Middle frontal gyrus (tissue), 1 donor: ENCODE results near the gene LYZ.

ENCODE experiments used
- DNase-seq: peaks from one replicate; pipeline ENCODE4 v3.0.0-alpha.2; 2015; ENCODE audit warnings: low spot score; ENCODE audit errors: extremely low spot score

LYZ gene

GRCh38 chr12:69338120-69338859, 9.9 kb upstream of the LYZ start:
- no peak for DNase-seq

- no peak for DNase-seq
Measured at GRCh38 chr12:69338936-69339335, 9.2 kb upstream of the LYZ start.

GRCh38 chr12:69339999-69340398, 8.2 kb upstream of the LYZ start:
- no peak for DNase-seq

GRCh38 chr12:69341328-69341727, 6.9 kb upstream of the LYZ start:
- DNase-seq = no peak

GRCh38 chr12:69342421-69342820, 5.8 kb upstream of the LYZ start:
- no peak for DNase-seq

GRCh38 chr12:69343357-69343756, 4.8 kb upstream of the LYZ start:
- no peak for DNase-seq

GRCh38 chr12:69343885-69344612, 4.1 kb upstream of the LYZ start:
- DNase-seq = no peak

GRCh38 chr12:69345077-69345476, 3.1 kb upstream of the LYZ start:
- DNase-seq = no peak

- DNase-seq = no peak
Measured at GRCh38 chr12:69345742-69346141, 2.4 kb upstream of the LYZ start.

GRCh38 chr12:69350002-69350626, 1.9 kb downstream of the LYZ start:
- no peak for DNase-seq

GRCh38 chr12:69350777-69351176, 2.6 kb downstream of the LYZ start:
- DNase-seq = no peak

- DNase-seq = no peak
Measured at GRCh38 chr12:69351462-69352236, 3.5 kb downstream of the LYZ start.

- no peak for DNase-seq
Measured at GRCh38 chr12:69352904-69353303, 4.7 kb downstream of the LYZ start.

- no peak for DNase-seq
Measured at GRCh38 chr12:69354172-69354555, 6.0 kb downstream of the LYZ start.

GRCh38 chr12:69354556-69355187, 6.5 kb downstream of the LYZ start:
- no peak for DNase-seq

- no peak for DNase-seq
Measured at GRCh38 chr12:69355363-69356028, 7.3 kb downstream of the LYZ start.

GRCh38 chr12:69359531-69360347, 11.6 kb downstream of the LYZ start, which contains the start of gene YEATS4:
Gene YEATS4 (plus strand): TSS chr12:69359743. CDS start chr12:69359973, 230 bp downstream.
- peak; percentile 80 for DNase-seq

GRCh38 chr12:69360348-69360672, 12.1 kb downstream of the LYZ start:
- no peak for DNase-seq

- DNase-seq = no peak
Measured at GRCh38 chr12:69366796-69367195, 18.6 kb downstream of the LYZ start.

- DNase-seq = no peak
Measured at GRCh38 chr12:69368171-69368570, 20.0 kb downstream of the LYZ start.
